Lower leg skin (tissue), 4 donors: ENCODE data around the gene PTPRO. TPM values are rescaled to one million over a fixed set of nuclear protein-coding genes. Genes with fewer than 3 reads are reported as not detected.

Experiments used
- DNase-seq, 2 donors: peaks; one replicate each; pipeline ENCODE4 v3.0.0-alpha.2; 2019; ENCODE audit warnings: low spot score in 2 of 2
- H3K4me3 ChIP-seq: fragments of 200-600 bp; sonication (generic); 2 replicates; pipeline ENCODE4 v1.5.1; 2017; ENCODE audit warnings: mild to moderate bottlenecking, low read depth; ENCODE audit not compliant: poor library complexity, severe bottlenecking
- CTCF ChIP-seq, 3 donors: fragments of 450-650 bp; IDR thresholded peaks; one replicate each; pipeline ENCODE4 v1.5.1; 2016; ENCODE audit warnings: antibody characterized with exemption in 3 of 3, mild to moderate bottlenecking in 3 of 3, moderate library complexity in 2 of 3
- POLR2A ChIP-seq, 2 donors: fragments of 450-650 bp; IDR thresholded peaks; one replicate each; pipeline ENCODE4 v1.6.1; 2016 to 2017; ENCODE audit warnings: antibody characterized with exemption in 2 of 2, mild to moderate bottlenecking in 1 of 2, moderate library complexity in 1 of 2
- WGBS, 2 donors: methylation state at CpG; one replicate each; pipeline ENCODE4 v1.1.5; 2018; 5-methylcytosine and 5-hydroxymethylcytosine counted together
- intact Hi-C: fragments of 100-400 bp; cut with DNase I; formaldehyde crosslinking; loops from one replicate; pipeline ENCODE4 v1.15.0; 2023; ENCODE audit warnings: low total_unique reads
- total RNA-seq, 4 donors: library from RNA; depleted of rRNA; stranded (reverse); fragments of >200 nt; gene quantifications; one replicate each; pipeline ENCODE4 v1.1.0, GENCODE V29; 2016

Gene PTPRO
- total RNA-seq, 4 donors from 2014 or later = 0.29 to 0.91 (median 0.34) TPM; not detected in 1

- no peak for TF ChIP-seq POLR2A (IDR thresholded peaks at IDR 0.05)
- TF ChIP-seq CTCF (IDR thresholded peaks at IDR 0.05) = no peak
- intact Hi-C loops = no loop called here
- WGBS, 2 donors = 14 to 17% methylated on average over 4 of the region's 4 CpGs
Observed at GRCh38 chr12:15494329-15495046, 172.2 kb downstream of the PTPRO start.

GRCh38 chr12:15495746-15496145, 173.4 kb downstream of the PTPRO start:
- TF ChIP-seq CTCF (IDR thresholded peaks at IDR 0.05) = no peak
- TF ChIP-seq POLR2A (IDR thresholded peaks at IDR 0.05) = no peak

More at GRCh38 chr12:15494329-15495046, 172.2 kb downstream of the PTPRO start:
- no peak overlapping the region for H3K4me3 ChIP-seq
- DNase-seq = no peak

GRCh38 chr12:15496738-15497137, 174.4 kb downstream of the PTPRO start:
- no peak for DNase-seq
- intact Hi-C loops = no loop called here

More at GRCh38 chr12:15495746-15496145, 173.4 kb downstream of the PTPRO start:
- WGBS, 2 donors = 0 to 3% methylated on average over 1 of the region's 1 CpG
- H3K4me3 ChIP-seq = no peak overlapping the region
- intact Hi-C loops = no loop called here
- DNase-seq = no peak

GRCh38 chr12:15497671-15498292, 175.5 kb downstream of the PTPRO start:
- no peak for DNase-seq
- no peak overlapping the region for H3K4me3 ChIP-seq
- WGBS, 2 donors = 36 to 39% methylated on average over 4 of the region's 4 CpGs
- intact Hi-C loops = no loop called here
- TF ChIP-seq POLR2A (IDR thresholded peaks at IDR 0.05) = no peak
- TF ChIP-seq CTCF (IDR thresholded peaks at IDR 0.05) = no peak

More at GRCh38 chr12:15496738-15497137, 174.4 kb downstream of the PTPRO start:
- TF ChIP-seq CTCF (IDR thresholded peaks at IDR 0.05) = no peak
- no peak for TF ChIP-seq POLR2A (IDR thresholded peaks at IDR 0.05)
- no peak overlapping the region for H3K4me3 ChIP-seq

GRCh38 chr12:15502211-15502610, 179.9 kb downstream of the PTPRO start:
- H3K4me3 ChIP-seq = no peak overlapping the region
- intact Hi-C loops = no loop called here
- 43 to 44% methylated on average over 2 of the region's 2 CpGs for WGBS, 2 donors
- TF ChIP-seq CTCF (IDR thresholded peaks at IDR 0.05) = no peak
- no peak for TF ChIP-seq POLR2A (IDR thresholded peaks at IDR 0.05)
- no peak for DNase-seq
